GM10847 (cell line): ENCODE results near the gene FMO1.

Experiments
- POLR2A ChIP-seq: IDR thresholded peaks from 2 replicates; pipeline ENCODE4 v1.6.1; 2011; ENCODE audit not compliant: insufficient read length; ENCODE audit errors: extremely low read depth

The FMO1 gene

GRCh38 chr1:171257607-171258076, 9.3 kb downstream of the FMO1 start:
- TF ChIP-seq POLR2A, result no peak

- no peak for TF ChIP-seq POLR2A
Measured at GRCh38 chr1:171258429-171258828, 10.1 kb downstream of the FMO1 start.

- no peak for TF ChIP-seq POLR2A
Measured at GRCh38 chr1:171258943-171259342, 10.6 kb downstream of the FMO1 start.

GRCh38 chr1:171261336-171261735, 13.0 kb downstream of the FMO1 start:
- TF ChIP-seq POLR2A, result no peak

GRCh38 chr1:171263901-171264300, 15.6 kb downstream of the FMO1 start:
- no peak for TF ChIP-seq POLR2A

- no peak for TF ChIP-seq POLR2A
Measured at GRCh38 chr1:171265686-171266085, 17.4 kb downstream of the FMO1 start.

- TF ChIP-seq POLR2A, result no peak
Measured at GRCh38 chr1:171266930-171267329, 18.6 kb downstream of the FMO1 start.

- TF ChIP-seq POLR2A, result no peak
Measured at GRCh38 chr1:171267391-171267790, 19.1 kb downstream of the FMO1 start.

- no peak for TF ChIP-seq POLR2A
Measured at GRCh38 chr1:171270806-171271205, 22.5 kb downstream of the FMO1 start.

GRCh38 chr1:171277534-171277933, 29.2 kb downstream of the FMO1 start:
- TF ChIP-seq POLR2A, result no peak

- no peak for TF ChIP-seq POLR2A
Measured at GRCh38 chr1:171279234-171279633, 30.9 kb downstream of the FMO1 start.

GRCh38 chr1:171279678-171280077, 31.4 kb downstream of the FMO1 start:
- TF ChIP-seq POLR2A, result no peak

- TF ChIP-seq POLR2A, result no peak
Measured at GRCh38 chr1:171280599-171280998, 32.3 kb downstream of the FMO1 start.

GRCh38 chr1:171286032-171286705, 37.9 kb downstream of the FMO1 start:
- TF ChIP-seq POLR2A, result no peak

GRCh38 chr1:171290621-171291020, 42.3 kb downstream of the FMO1 start:
- no peak for TF ChIP-seq POLR2A

GRCh38 chr1:171292799-171293198, 44.5 kb downstream of the FMO1 start:
- no peak for TF ChIP-seq POLR2A

- TF ChIP-seq POLR2A, result no peak
Measured at GRCh38 chr1:171295821-171296220, 47.5 kb downstream of the FMO1 start.
